ENCODE data around the gene DDX18.

DDX18 gene

DNA sequence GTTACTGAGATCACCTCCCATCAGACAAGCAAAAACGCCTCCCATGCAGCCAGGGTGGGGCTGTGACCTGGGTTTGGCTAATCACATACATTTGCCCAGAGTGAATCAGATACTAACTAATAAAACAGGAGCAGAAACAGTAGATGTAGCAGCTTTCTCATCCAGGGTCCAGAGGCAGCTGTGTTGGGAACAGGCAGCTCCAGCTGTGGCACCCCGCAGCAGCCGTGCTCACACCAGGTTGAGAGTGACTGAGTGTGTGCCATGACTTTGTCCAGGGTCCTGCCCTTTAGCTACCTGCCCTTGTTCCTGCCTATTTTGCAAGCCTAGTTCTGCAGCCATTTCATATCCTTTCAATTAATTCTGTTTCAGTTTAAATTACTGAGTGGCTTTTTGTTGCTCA, 20.5 kb downstream of the DDX18 start:
- no peak for DNase-seq (ENCODE audit: low spot score)

- peak; percentile 81 for DNase-seq (ENCODE audit: low spot score)
Measured at GRCh38 chr2:117835990-117836760, 21.7 kb downstream of the DDX18 start.

GRCh38 chr2:117845304-117845703, 30.8 kb downstream of the DDX18 start:
- no peak for DNase-seq (ENCODE audit: low spot score)

DNA sequence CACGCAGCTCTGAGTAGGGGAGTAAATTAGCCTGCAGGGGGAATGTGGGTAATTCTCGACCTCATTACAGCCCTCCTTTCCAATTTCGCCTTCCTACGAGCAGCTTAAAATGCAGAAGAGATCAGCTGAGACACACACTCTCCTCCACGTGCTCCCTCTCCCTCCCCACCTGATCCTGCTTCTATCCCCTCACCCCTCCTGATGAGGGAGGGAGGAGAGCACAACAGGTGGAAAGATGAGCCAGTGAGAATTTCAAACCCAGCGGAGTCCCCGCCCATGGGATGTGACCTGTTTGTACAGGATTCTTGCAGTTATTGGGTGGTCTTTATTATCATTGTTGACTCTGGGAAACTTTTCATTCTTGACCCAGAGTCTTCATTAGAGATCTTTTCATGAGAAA, 35.5 kb downstream of the DDX18 start:
- no peak for DNase-seq (ENCODE audit: low spot score)

DNA sequence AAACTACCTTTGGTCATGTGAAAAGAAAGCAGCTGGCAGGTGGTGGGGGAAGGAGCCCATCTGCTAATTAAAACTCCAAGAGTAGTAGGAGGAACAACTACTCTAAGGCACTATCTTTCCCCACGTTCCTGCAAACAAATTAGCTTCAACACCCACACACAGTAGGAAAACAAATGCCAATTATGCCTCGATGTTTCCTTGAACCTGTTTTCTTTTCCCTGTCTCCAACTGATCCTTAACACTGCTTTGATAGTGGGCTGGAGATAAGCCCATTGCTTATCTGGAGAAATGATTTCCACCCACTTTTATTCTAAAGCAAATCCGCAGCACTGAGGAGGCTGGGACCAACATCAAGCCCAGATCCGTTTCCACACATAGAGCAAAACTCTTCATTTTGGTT, 36.0 kb downstream of the DDX18 start:
- no peak for DNase-seq (ENCODE audit: low spot score)

DNA sequence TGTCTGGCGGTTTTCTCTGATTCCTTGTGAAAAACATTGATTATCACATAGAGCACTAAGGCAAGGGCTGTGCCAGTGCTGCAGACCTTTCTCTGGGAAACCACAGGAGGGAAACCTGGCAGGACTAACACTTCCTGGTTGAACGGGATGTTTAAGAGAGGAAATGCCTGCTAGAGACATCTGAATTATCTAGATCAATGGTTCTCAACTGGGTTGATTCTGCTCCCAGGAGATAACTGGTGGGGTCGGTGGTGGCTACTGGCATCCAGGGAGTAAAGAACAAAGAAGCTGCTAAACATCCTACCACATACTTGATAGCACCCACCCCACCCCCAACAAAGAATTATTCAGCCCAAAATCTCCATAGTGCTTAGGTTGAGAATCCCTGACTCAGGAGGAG, 37.5 kb downstream of the DDX18 start:
- no peak for DNase-seq (ENCODE audit: low spot score)

DNA sequence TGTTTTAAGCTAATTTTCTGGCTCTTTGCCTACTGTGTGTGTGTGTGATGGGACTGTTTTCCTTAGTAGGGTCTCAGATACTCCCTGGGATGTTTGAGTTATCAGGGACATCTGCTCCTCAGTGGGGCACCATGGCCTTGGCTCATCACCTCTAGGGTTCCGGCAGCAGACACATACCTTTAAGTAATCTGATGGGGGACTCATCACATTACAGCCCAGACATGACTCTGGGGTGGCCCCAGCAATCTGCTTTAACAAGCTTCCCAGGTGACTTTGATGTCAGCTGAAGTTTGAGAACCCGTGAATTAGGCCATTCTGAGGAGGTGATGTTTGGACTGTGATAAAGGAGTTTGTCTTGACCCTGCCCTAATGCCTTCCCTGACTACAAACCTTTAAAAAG, 38.8 kb downstream of the DDX18 start:
- DNase-seq (ENCODE audit: low spot score): no peak

GRCh38 chr2:117853873-117854272, 39.4 kb downstream of the DDX18 start:
- peak; percentile 16 for DNase-seq (ENCODE audit: low spot score)

DNA sequence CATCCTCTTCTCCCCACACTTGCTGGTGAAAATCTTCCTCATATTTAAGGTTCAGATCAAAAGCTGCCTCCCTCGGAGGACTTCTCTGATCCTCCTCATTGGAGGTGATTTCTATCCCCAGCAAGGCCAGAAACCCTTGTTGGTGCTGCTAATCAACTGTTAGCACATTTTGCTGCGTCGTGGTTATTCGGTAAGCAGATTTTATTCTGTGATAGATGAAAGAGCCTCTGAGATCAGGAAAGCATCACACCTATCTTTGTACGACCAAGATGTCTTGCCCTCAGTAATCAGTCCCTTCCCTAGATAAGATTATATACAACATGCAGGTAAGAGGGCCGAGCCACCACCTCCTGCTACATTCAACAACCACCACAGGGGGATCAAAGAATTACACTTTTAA, 40.1 kb downstream of the DDX18 start:
- no peak for DNase-seq (ENCODE audit: low spot score)

DNA sequence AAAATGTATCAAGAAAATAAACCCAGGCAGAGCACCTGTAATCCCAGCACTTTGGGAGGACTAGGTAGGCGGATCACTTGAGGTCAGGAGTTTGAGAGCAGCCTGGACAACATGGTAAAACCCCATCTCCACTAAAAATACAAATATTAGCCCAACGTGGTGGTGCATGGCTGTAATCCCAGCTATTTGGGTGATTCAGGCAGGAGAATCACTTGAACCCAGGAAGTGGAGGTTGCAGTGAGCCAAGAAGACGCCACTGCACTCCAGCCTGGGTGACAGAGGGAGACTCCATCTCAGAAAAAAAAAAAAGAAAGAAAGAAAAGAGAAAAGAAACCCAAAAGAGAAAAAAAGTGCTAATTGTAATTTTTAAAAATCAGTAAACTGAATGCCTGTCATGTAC, 41.4 kb downstream of the DDX18 start:
- DNase-seq (ENCODE audit: low spot score): no peak

GRCh38 chr2:117856415-117857210, 42.1 kb downstream of the DDX18 start:
- DNase-seq (ENCODE audit: low spot score): no peak

GRCh38 chr2:117858336-117858735, 43.8 kb downstream of the DDX18 start:
- no peak for DNase-seq (ENCODE audit: low spot score)

DNA sequence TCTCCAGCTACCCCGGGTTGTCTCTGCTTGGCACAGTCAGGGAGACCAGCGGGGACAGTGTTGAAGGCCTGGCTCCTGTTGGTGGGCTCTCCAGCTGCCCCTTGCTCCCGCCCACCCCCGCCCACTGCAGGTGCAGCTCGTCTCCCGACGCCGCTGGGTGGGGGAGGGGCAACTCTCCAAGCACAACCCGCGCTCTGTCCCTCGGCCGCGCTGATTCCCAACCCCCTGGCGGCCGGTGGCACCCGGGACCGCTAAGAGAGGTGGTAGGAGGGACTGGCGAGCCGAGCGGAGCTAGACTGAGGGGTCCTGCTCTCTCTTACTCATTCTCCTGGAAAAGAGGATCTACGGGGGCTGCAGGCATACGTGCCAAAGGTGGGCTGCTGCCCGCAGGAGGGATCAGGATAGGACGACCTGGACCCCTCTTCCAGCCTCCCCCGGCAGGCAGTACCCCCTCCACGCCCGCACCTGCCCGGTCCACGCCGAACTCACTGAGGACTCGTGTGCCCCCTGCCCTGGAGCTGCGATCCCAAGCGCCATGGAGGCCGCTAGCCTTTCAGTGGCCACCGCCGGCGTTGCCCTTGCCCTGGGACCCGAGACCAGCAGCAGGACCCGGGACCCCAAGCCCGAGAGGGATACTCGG, 44.5 kb downstream of the DDX18 start:
- no peak for DNase-seq (ENCODE audit: low spot score)

GRCh38 chr2:117859532-117859911, 45.0 kb downstream of the DDX18 start:
- DNase-seq (ENCODE audit: low spot score): no peak

DNA sequence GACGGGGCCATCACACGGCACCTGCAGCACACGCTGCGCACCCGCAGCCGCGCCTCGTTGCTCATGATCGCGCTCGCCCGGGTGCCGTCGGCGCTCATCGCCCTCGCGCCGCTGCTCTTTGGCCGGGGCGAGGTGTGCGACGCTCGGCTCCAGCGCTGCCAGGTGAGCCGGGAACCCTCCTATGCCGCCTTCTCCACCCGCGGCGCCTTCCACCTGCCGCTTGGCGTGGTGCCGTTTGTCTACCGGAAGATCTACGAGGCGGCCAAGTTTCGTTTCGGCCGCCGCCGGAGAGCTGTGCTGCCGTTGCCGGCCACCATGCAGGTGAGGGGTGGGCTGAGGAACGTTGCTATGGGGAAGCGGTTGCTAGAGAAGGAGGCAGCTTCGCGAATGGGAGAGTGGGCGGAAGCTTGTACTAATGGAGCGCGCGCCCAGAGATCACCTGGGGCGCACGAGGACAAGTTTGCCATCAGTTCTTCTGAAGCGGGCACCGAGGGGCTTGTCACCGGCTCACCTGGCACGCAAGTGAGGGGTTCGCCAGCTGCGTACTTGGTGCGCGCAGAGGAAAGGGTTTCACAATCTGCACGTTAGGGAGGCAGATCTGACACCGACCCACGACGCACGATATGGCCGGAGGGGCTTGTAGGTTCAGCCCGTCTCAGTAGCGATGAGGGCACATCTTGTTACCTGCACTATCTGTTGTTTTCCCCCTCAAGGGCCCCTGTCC, 45.6 kb downstream of the DDX18 start:
- DNase-seq (ENCODE audit: low spot score): no peak

DNA sequence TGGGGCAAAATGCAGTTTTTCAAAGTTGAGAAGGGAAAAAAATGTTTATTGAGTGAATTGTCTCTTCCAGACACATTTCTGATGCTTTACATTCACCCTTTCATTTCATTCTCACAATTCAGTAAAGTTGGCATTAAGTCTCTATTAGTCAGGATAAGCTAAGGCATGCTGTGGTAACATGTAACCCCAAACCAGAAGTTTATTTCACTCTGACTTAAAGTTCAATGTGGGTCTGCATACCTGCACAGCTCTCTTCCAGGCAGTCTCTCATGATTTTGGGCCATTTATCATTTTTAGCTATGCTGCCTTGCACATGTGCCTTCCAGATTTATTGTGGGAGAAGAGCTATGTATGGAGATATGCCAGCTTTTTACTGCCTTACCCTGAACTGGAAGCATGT, 48.0 kb downstream of the DDX18 start:
- no peak for DNase-seq (ENCODE audit: low spot score)

GRCh38 chr2:117875786-117876185, 61.3 kb downstream of the DDX18 start:
- no peak for DNase-seq (ENCODE audit: low spot score)

- DNase-seq (ENCODE audit: low spot score): no peak
Measured at GRCh38 chr2:117879003-117879402, 64.5 kb downstream of the DDX18 start.

All from Ammon's horn (tissue), 1 donor.